Measurements from ENCODE around the gene PRDX4. TPM values are rescaled to one million over a fixed set of nuclear protein-coding genes. Genes with fewer than 3 reads are reported as not detected.

Gene PRDX4
- total and polyA plus RNA-seq, 12 donors: 23.1 to 527 (median 136) TPM

- Histone ChIP-seq H3K9me3 (replicated peaks in 1 of 3) (no peaks in the 10 kb centered on the region), H3K4me3 (no peak overlapping the region), H3K27ac (no peak overlapping the region), H3K4me1 (replicated peaks in 1 of 2) (no peaks in the 10 kb centered on the region), H3K36me3 (replicated peaks in 1 of 2) (peaks cover 0 to 18% of the 10 kb centered on the region in 2 donors), H3K27me3 (no peaks in the 10 kb centered on the region)
- intact Hi-C loops (cut with DNase I): no loop called here
- TF ChIP-seq POLR2A (IDR thresholded peaks at IDR 0.05): no peak
- no peak for TF ChIP-seq CTCF (IDR thresholded peaks at IDR 0.05)
- DNase-seq: no peak
- 59 to 91% (median 78%) methylated on average over 1 of the region's 1 CpG for WGBS, 4 donors
Measured at GRCh38 chrX:23729214-23729613, 61.9 kb downstream of the PRDX4 start.

DNA sequence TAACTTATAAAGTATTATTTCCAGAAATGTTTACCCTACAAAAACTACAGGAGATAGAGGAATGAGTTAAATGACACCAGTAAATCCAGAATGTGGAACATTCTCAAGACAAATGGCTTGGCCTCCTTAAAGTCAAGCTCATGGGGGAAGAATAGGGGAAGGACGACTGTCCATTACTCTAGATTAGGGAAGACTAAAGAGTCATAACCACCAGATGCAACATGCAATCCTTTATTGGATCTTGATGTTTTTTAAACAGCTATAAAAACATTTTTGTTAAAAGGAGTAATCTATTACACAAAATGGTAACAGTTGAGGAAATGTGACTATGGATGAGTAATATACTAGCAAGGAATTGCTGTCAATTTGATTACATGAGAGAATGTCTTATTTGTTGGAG, 64.7 kb downstream of the PRDX4 start:
- TF ChIP-seq CTCF (IDR thresholded peaks at IDR 0.05): no peak
- TF ChIP-seq POLR2A (IDR thresholded peaks at IDR 0.05): no peak
- 30 to 76% (median 60%) methylated on average over 1 of the region's 1 CpG for WGBS, 4 donors
- no peak overlapping the region for H3K4me3 ChIP-seq

GRCh38 chrX:23732704-23733103, 65.4 kb downstream of the PRDX4 start:
- no peak overlapping the region for H3K4me3 ChIP-seq
- H3K36me3 ChIP-seq (replicated peaks in 1 of 2): peaks cover 0 to 12% of the 10 kb centered on the region in 2 donors
- WGBS, 4 donors: 55 to 83% (median 70%) methylated on average over 5 of the region's 5 CpGs
- no peaks in the 10 kb centered on the region for H3K4me1 ChIP-seq (replicated peaks in 1 of 2)
- intact Hi-C loops (cut with DNase I): no loop called here
- TF ChIP-seq POLR2A (IDR thresholded peaks at IDR 0.05) (no peak), CTCF (IDR thresholded peaks at IDR 0.05) (no peak)
- no peak overlapping the region for H3K27ac ChIP-seq
- no peaks in the 10 kb centered on the region for H3K9me3 ChIP-seq (replicated peaks in 1 of 3)
- no peaks in the 10 kb centered on the region for H3K27me3 ChIP-seq
- DNase-seq: no peak

More for the DNA sequence above, 64.7 kb downstream of the PRDX4 start:
- H3K27ac ChIP-seq: no peak overlapping the region
- H3K4me1 ChIP-seq (replicated peaks in 1 of 2): no peaks in the 10 kb centered on the region
- no peak for DNase-seq
- H3K36me3 ChIP-seq (replicated peaks in 1 of 2): peaks cover 0 to 12% of the 10 kb centered on the region in 2 donors
- no peaks in the 10 kb centered on the region for H3K9me3 ChIP-seq (replicated peaks in 1 of 3)
- H3K27me3 ChIP-seq: no peaks in the 10 kb centered on the region
- intact Hi-C loops (cut with DNase I): no loop called here

Other genes with a start within 250 kb of the PRDX4 start
- 10 to 100 TPM; 18.4 to 40.7 (median 34.3) TPM for gene ACOT9, start 75.8 kb downstream of the PRDX4 start, total RNA-seq
- gene ACOT9, start 75.8 kb downstream of the PRDX4 start, polyA plus RNA-seq: 10 to 100 TPM; 37.2 to 58.3 (median 56.8) TPM
- gene SAT1, start 115.7 kb downstream of the PRDX4 start, total RNA-seq: 100 to 1,000 TPM; 129 to 905 (median 353) TPM
- gene SAT1, start 115.7 kb downstream of the PRDX4 start, polyA plus RNA-seq: 100 to 1,000 TPM; 358 to 811 (median 522) TPM
- gene APOO, start 240.4 kb downstream of the PRDX4 start, total RNA-seq: 10 to 100 TPM; 12.9 to 72.7 (median 26.7) TPM
- gene APOO, start 240.4 kb downstream of the PRDX4 start, polyA plus RNA-seq: 100 to 1,000 TPM in 1 of 3 donors, 10 to 100 TPM in 2; 17.5 to 177 (median 37.7) TPM
- gene CXorf58, start 240.5 kb downstream of the PRDX4 start, total RNA-seq: under 1 TPM in 6 of 9 donors, not detected in 3; 0.11 to 0.77 (median 0.36) TPM
- under 1 TPM; 0.20 to 0.40 (median 0.24) TPM for gene CXorf58, start 240.5 kb downstream of the PRDX4 start, polyA plus RNA-seq